NCI-H1048 (cell line): ENCODE data around the gene ADORA2B.
A peak's percentile ranks its signal among the peaks of the same experiment; 100 is the strongest.

ENCODE experiments used
- DNase-seq: peaks from one replicate; lab custom pipeline; 2025; lab: John Stamatoyannopoulos, UW

ADORA2B gene

GRCh38 chr17:15996322-15996721 is 51.4 kb downstream of the ADORA2B start:
- DNase-seq: no peak

GRCh38 chr17:15998031-15998562 is 53.2 kb downstream of the ADORA2B start:
- no peak for DNase-seq

GRCh38 chr17:15999141-15999973 is 54.4 kb downstream of the ADORA2B start, which contains the start of the genes TTC19 and ZSWIM7:
TSS of gene TTC19 (plus strand) at chr17:15999824. CDS start at chr17:15999849, 25 bp downstream.
TSS of gene ZSWIM7 (minus strand) at chr17:15999704. CDS start at chr17:15999594, 110 bp downstream.
- peak; percentile 95 for DNase-seq

GRCh38 chr17:15999974-16000827 is 55.3 kb downstream of the ADORA2B start:
- DNase-seq: no peak

- no peak for DNase-seq
Measured at GRCh38 chr17:16001226-16001897, 56.4 kb downstream of the ADORA2B start.

GRCh38 chr17:16002708-16003260 is 57.9 kb downstream of the ADORA2B start:
- DNase-seq: no peak

GRCh38 chr17:16003841-16004240 is 58.9 kb downstream of the ADORA2B start:
- DNase-seq: no peak

GRCh38 chr17:16005636-16006035 is 60.7 kb downstream of the ADORA2B start:
- DNase-seq: no peak

- no peak for DNase-seq
Measured at GRCh38 chr17:16007439-16007838, 62.5 kb downstream of the ADORA2B start.

GRCh38 chr17:16013943-16014407 is 69.0 kb downstream of the ADORA2B start:
- DNase-seq: no peak

GRCh38 chr17:16019347-16019746 is 74.4 kb downstream of the ADORA2B start:
- DNase-seq: no peak

- DNase-seq: no peak
Measured at GRCh38 chr17:16023881-16024280, 79.0 kb downstream of the ADORA2B start.

- DNase-seq: no peak
Measured at GRCh38 chr17:16025202-16025601, 80.3 kb downstream of the ADORA2B start.
